ENCODE data around the gene VWA5B2.

Gene VWA5B2

GRCh38 chr3:184291044-184291737 lies 61.8 kb downstream of the VWA5B2 start:
- TF ChIP-seq GATA2 (IDR thresholded peaks at IDR 0.05; ENCODE audit: low read depth, low read length), result no peak
- no peak for TF ChIP-seq GATA3 (IDR thresholded peaks at IDR 0.05; ENCODE audit: low read depth, low read length)
